ENCODE measurements around the gene RAI1. TPM values are rescaled to one million over a fixed set of nuclear protein-coding genes. Genes with fewer than 3 reads are reported as not detected.

The RAI1 gene
- total and polyA plus RNA-seq, 2 of the 13 experiments (the other 11 are each of a cell fraction or from before 2014, with no cell fraction given), result 3.4 to 5.2 TPM

- no peak for ATAC-seq
- Histone ChIP-seq H3K36me3 (replicated peaks in 1 of 2; ENCODE audit: control insufficient read depth in 1 of 2, insufficient read depth in 2 of 2, low read length in 2 of 2) (peaks cover 2 to 17% of the 10 kb centered on the region in 2 experiments; a peak in 3 of 5 replicates), H3K4me2 (ENCODE audit: low read depth, low read length) (no peak overlapping the region), H4K20me1 (ENCODE audit: insufficient read depth, low read length) (peaks cover 21% of the 10 kb centered on the region; the same call in 1 of the 2 replicates), H3K27me3 (ENCODE audit: control insufficient read depth in 1 of 2, insufficient read depth in 2 of 2, low read length in 2 of 2) (no peaks in the 10 kb centered on the region), H2AFZ (ENCODE audit: low read length) (no peak overlapping the region), H3K79me2 (ENCODE audit: insufficient read depth, low read length) (peaks cover 17% of the 10 kb centered on the region), H3K9ac (ENCODE audit: insufficient read depth, low read depth, low read length) (no peak overlapping the region), H3K4me3 (replicated peaks in 1 of 3; ENCODE audit: insufficient read depth in 1 of 3, low read depth in 2 of 3, low read length in 3 of 3) (no peak overlapping the region), H3K9me3 (ENCODE audit: low read length) (no peaks in the 10 kb centered on the region), H3K4me1 (ENCODE audit: insufficient read depth, low read length) (peaks cover 31% of the 10 kb centered on the region), H3K27ac (ENCODE audit: extremely low read length, insufficient read depth, low read length) (no peak overlapping the region)
- no TSS peak for BruUV-seq (replicated peaks)
- 93% methylated on average over 9 of the region's 11 CpGs for WGBS (ENCODE audit: low lambda C conversion rate)
- ChIA-PET POLR2A (no interaction called here), CTCF (ENCODE audit: low intra/inter-chr PET ratio, low total read pairs) (no interaction called here)
- intact Hi-C loops (cut with micrococcal nuclease; ENCODE audit: unreplicated experiment) (no loop called here), in situ Hi-C loops (cut with HindIII; ENCODE audit: extremely low pct_ligation_motif_present, low pct_unique_long_range_greater_than_20kb) (no loop called here)
- FAIRE-seq, result no peak
- TF ChIP-seq MTA1 (CRISPR knock-in tag; IDR thresholded peaks at IDR 0.05; ENCODE audit: borderline replicate concordance) (no peak), YEATS4 (CRISPR knock-in tag; IDR thresholded peaks at IDR 0.05; ENCODE audit: borderline replicate concordance) (no peak), SMAD3 (CRISPR knock-in tag; IDR thresholded peaks at IDR 0.05) (no peak), ZNF609 (CRISPR knock-in tag; IDR thresholded peaks at IDR 0.05; ENCODE audit: borderline replicate concordance) (no peak), ZNF629 (CRISPR knock-in tag; conservative IDR thresholded peaks at IDR 0.05) (peak; percentile 80)
- TF ChIP-seq, protein P1, sequence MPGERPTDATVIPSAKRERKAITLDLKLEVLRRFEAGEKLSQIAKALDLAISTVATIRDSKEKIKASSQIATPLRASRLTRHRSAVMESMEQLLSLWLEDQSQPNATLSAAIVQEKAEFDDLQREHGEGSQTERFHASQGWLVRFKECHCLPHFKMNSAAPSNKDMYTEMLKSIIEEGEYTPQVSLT (CRISPR knock-in tag; IDR thresholded peaks at IDR 0.05; ENCODE audit: borderline replicate concordance, low read depth), result no peak
- TF ChIP-seq, protein P2, sequence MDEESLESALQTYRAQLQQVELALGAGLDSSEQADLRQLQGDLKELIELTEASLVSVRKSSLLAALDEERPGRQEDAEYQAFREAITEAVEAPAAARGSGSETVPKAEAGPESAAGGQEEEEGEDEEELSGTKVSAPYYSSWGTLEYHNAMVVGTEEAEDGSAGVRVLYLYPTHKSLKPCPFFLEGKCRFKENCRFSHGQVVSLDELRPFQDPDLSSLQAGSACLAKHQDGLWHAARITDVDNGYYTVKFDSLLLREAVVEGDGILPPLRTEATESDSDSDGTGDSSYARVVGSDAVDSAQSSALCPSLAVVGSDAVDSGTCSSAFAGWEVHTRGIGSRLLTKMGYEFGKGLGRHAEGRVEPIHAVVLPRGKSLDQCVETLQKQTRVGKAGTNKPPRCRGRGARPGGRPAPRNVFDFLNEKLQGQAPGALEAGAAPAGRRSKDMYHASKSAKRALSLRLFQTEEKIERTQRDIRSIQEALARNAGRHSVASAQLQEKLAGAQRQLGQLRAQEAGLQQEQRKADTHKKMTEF (CRISPR knock-in tag; IDR thresholded peaks at IDR 0.05), result no peak
- no peak for DNase-seq (ENCODE audit: low spot score)
These were observed 73.7 kb downstream of the RAI1 start for GRCh38 chr17:17754719-17755686.

All from HepG2 (cell line).